ENCODE measurements around the gene SEC23A.
"Not testable (repeated sequence)": the region's sequence is repeated elsewhere in the genome, so short reads cannot be mapped to it uniquely, and the experiment has no call there.

The SEC23A gene

DNA sequence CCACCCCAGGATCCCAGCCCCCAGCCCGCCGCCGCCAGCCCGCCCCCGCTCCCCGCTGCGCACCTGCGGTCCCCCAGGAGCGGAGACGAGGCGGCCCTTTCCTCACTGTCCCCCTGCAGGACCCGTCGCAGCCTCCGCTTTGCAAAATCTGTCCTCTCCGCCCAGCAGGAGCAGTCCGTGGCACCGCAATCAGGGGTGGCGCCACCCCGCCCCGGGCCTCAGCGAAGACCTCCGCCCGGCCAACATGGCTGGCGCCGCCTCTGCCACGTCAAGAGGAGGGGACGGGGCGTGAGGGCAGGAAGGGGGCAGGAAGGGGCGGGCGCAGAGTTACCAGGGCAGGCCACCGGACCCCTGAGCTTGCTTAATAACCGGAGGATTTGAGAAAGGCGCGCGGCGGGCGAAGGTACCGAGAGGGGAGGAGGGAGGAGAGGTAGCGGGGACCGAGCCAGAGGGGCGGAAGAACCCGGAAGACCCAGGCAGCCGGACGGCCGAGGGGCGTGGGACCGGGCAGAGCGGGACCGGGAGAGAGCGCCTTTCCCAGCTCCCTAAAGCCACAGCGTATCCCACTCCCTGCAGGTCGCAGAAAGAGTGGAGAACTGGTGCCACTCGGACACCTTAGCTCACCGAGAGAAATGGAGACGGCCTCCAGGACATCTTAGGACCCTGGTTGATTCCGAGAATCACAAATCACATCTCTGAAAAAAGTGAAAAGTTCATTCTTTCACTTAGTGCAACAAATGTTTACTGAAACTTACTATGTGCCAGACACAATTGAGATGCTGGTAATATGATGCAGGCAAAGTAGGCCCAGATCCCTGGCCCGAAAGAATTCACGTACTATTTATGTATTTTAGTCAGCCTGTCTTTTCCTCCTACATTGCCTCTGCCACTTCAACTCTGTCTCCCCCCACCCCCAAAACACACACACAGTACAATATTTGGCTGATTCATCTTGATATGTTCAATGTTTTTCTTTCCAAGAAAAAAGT lies at the start of gene SEC23A:
Gene SEC23A, minus strand, starts transcription at position 267 of the 989 bp plus-strand sequence. CDS start 7,117 bp downstream, outside the sequence.
- DNase-seq (ENCODE audit: low read depth in 4 of 4, low spot score in 1 of 4), result peak; percentile 53 to 82 (median 65)

DNA sequence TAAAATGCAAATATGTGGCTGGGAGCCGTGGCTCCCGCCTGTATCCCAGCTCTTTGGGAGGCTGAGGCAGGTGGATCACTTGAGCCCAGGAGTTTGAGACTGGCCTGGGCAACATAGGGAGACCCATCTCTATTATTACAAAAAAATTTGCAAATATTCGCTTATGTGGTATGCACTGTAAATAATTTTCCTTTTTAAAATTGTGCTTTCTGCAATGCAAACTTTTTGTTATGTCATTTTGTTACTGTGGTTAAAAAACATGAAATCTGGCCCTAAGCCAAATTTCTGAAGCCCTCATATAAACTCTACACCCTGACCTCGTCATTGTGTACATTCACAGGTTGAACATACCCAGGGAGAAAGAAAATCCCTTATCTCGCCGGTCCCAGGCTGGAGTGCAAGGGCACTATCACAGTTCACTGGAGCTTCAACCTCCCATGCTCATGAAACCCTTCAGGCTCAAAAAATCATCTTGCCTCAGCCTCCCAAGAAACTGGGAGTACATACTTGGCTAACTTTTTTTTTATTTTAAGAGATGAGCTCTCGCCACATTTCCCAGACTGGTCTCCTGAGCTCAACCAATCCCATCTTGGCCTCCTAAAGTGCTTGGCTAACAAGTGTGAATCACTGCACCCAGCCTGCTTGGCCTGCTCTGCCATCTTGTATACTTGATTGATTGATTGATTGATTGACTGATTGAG lies 42.4 kb upstream of the SEC23A start:
- no peak for DNase-seq (ENCODE audit: low read depth in 4 of 4, low spot score in 1 of 4)

DNA sequence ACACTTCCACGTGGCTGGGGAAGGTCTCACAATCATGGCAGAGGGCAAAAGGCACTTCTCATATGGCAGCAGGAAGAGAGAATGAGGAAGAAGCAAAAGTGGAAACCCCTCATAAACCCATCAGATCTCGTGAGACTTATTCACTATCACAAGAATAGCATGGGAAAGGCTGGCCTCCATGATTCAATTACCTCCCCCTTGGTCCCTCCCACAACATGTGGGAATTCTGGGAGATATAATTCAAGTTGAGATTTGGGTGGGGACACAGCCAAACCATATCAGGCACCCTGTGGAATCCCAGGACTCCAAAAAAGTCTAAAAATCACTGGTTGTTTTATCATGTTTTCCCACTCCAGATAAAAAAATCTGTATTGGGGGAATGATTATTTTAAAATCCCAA lies 40.2 kb upstream of the SEC23A start:
- not testable (repeated sequence) for DNase-seq (ENCODE audit: low read depth in 4 of 4, low spot score in 1 of 4)

- DNase-seq (ENCODE audit: low read depth in 4 of 4, low spot score in 1 of 4), result not testable (repeated sequence)
These were observed 38.6 kb upstream of the SEC23A start for GRCh38 chr14:39141623-39142022.

- no peak for DNase-seq (ENCODE audit: low read depth in 4 of 4, low spot score in 1 of 4)
These were observed 37.1 kb upstream of the SEC23A start for GRCh38 chr14:39140170-39140569.

GRCh38 chr14:39138440-39138839 lies 35.4 kb upstream of the SEC23A start:
- no peak for DNase-seq (ENCODE audit: low read depth in 4 of 4, low spot score in 1 of 4)

DNA sequence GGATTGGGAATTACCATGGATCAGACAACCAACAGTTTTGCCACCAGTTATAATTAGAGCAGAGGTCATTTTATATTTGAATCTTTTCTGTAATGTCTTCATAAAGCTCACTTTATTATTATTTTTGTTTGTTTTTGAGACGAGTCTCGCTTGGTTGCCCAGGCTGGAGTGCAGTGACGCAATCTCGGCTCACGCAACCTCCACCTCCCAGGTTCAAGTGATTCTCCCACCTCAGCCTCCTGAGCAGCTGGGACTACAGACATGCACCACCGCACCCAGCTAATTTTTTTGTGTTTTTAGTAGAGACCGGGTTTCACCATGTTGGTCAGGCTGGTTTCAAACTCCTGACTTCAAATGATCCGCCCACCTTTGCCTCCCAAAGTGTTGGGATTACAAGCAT lies 34.8 kb upstream of the SEC23A start:
- not testable (repeated sequence) for DNase-seq (ENCODE audit: low read depth in 4 of 4, low spot score in 1 of 4)

DNA sequence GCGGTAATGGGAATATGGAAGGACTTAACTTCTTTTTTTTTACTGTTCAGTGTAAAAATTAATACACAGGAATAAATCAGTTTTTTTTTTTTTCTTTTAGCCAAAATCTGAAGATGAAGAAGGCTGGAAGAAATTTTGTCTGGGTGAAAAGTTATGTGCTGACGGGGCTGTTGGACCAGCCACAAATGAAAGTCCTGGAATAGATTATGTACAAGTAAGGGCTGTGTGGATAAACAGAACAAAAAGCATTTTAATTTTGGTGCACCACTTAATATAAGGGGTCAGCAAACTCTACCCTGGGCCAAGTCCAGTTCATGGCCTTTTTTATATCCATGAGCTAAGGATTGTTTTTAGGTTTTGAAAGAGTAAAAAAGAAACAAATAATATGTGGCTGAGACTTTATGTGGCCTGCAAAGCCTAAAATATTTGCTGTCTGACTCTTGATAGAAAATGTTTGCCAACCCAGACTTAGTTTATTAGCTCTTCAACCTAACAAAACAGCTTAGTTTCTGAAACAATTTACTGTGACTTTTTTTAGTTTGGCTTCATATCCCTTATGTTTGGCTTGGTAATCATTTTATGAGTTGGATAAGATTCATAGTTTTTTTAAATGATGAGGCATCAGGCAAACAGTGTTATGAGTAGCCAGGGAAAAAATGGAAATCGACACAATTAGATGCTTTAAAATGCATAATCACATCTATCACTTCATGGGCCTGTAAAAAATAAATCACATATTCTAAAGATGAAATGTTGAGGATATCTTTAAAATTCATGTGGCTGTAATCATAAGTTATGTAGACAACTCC lies 19.5 kb upstream of the SEC23A start:
- DNase-seq (ENCODE audit: low read depth in 4 of 4, low spot score in 1 of 4), result no peak

- DNase-seq (ENCODE audit: low read depth in 4 of 4, low spot score in 1 of 4), result peak; percentile 81 to 89 (median 86)
These were observed 11.2 kb upstream of the SEC23A start, which contains the start of gene GEMIN2 for GRCh38 chr14:39114073-39114838. GEMIN2 (plus strand) TSS chr14:39114323; CDS start chr14:39114339, 16 bp downstream.

GRCh38 chr14:39113685-39114072 lies 10.6 kb upstream of the SEC23A start:
- no peak for DNase-seq (ENCODE audit: low read depth in 4 of 4, low spot score in 1 of 4)

DNA sequence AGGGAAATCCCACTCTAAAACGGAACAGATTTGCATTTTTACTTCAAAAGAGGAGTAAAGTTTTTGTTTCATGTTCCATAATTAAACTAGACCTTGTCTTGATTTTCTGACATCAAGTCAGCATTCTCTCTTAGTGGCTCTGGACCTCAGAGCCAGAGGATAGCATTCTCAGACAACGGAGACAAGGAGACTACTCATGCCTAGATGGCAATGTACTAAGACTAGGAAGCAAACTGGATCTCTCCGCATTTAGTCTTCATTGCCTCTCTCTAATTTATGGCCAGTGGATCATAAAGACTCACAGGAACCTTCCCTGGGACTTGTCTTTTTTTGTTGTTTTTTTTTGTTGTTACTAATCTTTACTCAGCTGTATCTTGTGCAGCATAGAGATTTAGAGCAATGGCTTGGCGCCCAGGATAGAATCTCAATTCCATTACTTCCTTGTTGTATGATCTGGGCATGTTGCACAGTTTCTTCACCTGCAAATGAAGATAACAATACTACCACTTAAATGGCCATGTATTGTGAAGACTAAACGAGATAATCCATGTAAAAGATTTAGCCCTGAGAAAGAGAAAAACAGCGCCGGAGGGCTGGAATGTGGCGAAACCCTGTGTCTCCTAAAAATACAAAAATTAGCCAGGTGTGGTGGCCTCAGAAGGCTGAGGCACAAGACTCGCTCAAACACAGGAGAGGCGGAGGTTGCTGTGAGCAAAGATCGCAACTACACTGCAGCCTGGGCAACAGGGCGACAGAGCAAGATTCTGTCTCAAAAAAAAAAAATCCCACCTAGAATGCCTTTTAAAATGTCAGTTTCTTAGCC lies 7.1 kb upstream of the SEC23A start:
- no peak for DNase-seq (ENCODE audit: low read depth in 4 of 4, low spot score in 1 of 4)

DNA sequence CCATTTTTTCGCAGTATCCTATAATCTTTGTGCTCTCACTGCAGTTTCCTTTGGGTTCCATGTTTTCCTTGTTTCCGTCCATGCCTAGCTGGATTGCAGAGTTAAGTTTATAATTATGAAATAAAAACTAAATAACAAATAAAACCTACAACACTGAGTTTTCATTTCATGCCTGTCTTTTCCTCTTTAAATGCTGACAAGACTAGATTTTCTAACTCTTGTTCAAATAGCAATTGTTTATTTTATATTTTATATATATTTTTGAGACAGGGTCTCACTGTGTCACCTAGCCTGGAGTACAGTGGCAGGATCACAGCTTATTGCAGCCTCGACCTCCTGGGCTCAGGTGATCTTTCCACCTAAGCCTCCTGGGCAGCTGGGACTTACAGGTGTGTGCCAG lies 5.8 kb upstream of the SEC23A start:
- no peak for DNase-seq (ENCODE audit: low read depth in 4 of 4, low spot score in 1 of 4)

- no peak for DNase-seq (ENCODE audit: low read depth in 4 of 4, low spot score in 1 of 4)
These were observed 4.6 kb upstream of the SEC23A start for GRCh38 chr14:39107591-39107996.

GRCh38 chr14:39104078-39104801 lies 1.2 kb upstream of the SEC23A start:
- not testable (repeated sequence) for DNase-seq (ENCODE audit: low read depth in 4 of 4, low spot score in 1 of 4)

DNA sequence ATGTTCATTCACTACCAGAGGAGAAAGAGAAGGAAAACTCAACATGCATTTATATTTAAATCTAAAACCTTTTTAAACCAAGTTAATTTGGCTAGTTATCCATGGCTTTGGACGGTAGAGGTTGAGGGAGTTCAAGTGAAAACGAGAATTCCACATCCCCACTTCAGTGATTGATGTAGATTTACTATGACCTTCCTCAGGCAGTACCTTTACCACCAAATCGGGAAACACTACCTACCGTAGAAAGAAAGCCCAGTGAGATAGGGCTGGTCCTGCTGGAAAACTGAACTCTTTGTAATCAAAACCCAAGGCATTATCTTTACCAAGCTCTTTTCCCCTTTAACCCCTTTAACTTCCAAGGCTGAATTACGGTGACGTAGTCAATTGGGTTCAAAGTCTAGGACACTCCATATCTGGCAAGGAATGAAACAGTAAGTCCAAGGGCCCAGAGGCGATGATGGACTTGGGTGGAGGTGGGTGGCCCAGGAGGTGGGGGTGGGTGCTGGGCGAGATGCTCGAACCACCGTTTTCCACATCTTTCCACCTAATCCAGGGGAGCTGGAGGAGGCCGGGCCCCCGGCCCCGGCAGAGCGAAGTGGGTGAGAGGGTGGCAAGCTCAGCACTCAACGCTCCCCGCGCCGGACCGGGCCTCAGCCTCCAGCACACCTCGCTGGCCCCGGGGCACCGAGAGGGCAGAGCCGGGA lies 618 bp downstream of the SEC23A start:
- no peak for DNase-seq (ENCODE audit: low read depth in 4 of 4, low spot score in 1 of 4)

- no peak for DNase-seq (ENCODE audit: low read depth in 4 of 4, low spot score in 1 of 4)
These were observed 3.3 kb downstream of the SEC23A start for GRCh38 chr14:39099748-39100147.

DNA sequence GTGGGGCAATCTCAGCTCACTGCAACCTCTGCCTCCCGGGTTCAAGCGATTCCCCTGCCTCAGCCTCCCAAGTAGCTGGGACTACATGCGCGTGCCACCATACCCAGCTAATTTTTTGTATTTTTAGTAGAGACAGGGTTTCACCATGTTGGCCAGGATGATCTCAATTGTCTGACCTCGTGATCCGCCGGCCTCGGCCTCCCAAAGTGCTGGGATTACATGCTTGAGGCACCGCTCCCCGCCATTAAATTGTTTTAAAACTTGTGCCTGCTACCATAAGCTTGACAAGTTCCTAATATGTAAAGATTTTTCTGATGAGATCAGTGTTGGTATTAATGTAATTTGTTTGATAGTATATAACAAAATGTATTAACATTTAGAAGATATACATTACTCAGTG lies 3.8 kb downstream of the SEC23A start:
- DNase-seq (ENCODE audit: low read depth in 4 of 4, low spot score in 1 of 4), result not testable (repeated sequence)

- DNase-seq (ENCODE audit: low read depth in 4 of 4, low spot score in 1 of 4), result no peak
These were observed 5.9 kb downstream of the SEC23A start for GRCh38 chr14:39097159-39097558.

Data from stimulated activated CD4-positive, alpha-beta T cell treated with anti-CD3 and anti-CD28 coated beads, Interleukin-1b, Interleukin-23, amount 100 ng/mL, for 24 hours (primary cell).